HepG2 (cell line): ENCODE measurements around the gene RNASE11. TPM values are rescaled to one million over a fixed set of nuclear protein-coding genes. Genes with fewer than 3 reads are reported as not detected.

Source experiments
- CBX1 ChIP-seq: IDR thresholded peaks from one replicate; pipeline ENCODE4 v1.6.1; 2016; ENCODE audit warnings: antibody characterized with exemption, low read depth
- FIP1L1 ChIP-seq: fragments of 200-400 bp; formaldehyde crosslinking; IDR thresholded peaks from 2 replicates; pipeline ENCODE4 v1.6.1; 2018; ENCODE audit warnings: low read depth, mild to moderate bottlenecking, low read length, moderate library complexity, borderline replicate concordance; ENCODE audit not compliant: insufficient read depth
- GZF1 ChIP-seq: sonication (generic); formaldehyde crosslinking; IDR thresholded peaks from 2 replicates; pipeline ENCODE4 v1.5.1; 2020; ENCODE audit warnings: mild to moderate bottlenecking, missing genetic modification reagents
- HCFC1 ChIP-seq: fragments of 150-350 bp; IDR thresholded peaks from 2 replicates; pipeline ENCODE4 v1.6.1; 2014; ENCODE audit warnings: low read depth, low read length
- HMG20B ChIP-seq: conservative IDR thresholded peaks from 2 replicates; pipeline ENCODE4 v1.6.1; 2016; ENCODE audit warnings: missing genetic modification reagents, missing compliant biosample characterization
- MEF2D ChIP-seq: sonication (generic); formaldehyde crosslinking; IDR thresholded peaks from 2 replicates; pipeline ENCODE4 v1.5.1; 2020; ENCODE audit warnings: mild to moderate bottlenecking, missing genetic modification reagents
- MTF1 ChIP-seq: sonication (generic); formaldehyde crosslinking; IDR thresholded peaks from 2 replicates; pipeline ENCODE4 v1.5.0; 2020; ENCODE audit warnings: missing genetic modification reagents
- MYNN ChIP-seq: sonication (generic); formaldehyde crosslinking; IDR thresholded peaks from 2 replicates; pipeline ENCODE4 v1.4.0; 2020; ENCODE audit warnings: mild to moderate bottlenecking, low read depth, missing genetic modification reagents
- PAWR ChIP-seq: sonication (generic); formaldehyde crosslinking; IDR thresholded peaks from 2 replicates; pipeline ENCODE4 v1.4.0; 2020; ENCODE audit warnings: missing genetic modification reagents, mild to moderate bottlenecking, borderline replicate concordance
- PAX8 ChIP-seq: sonication (generic); formaldehyde crosslinking; IDR thresholded peaks from 2 replicates; pipeline ENCODE4 v1.8.0; 2022; ENCODE audit warnings: mild to moderate bottlenecking, missing genetic modification reagents, borderline replicate concordance
- SALL1 ChIP-seq: sonication (generic); formaldehyde crosslinking; IDR thresholded peaks from 2 replicates; pipeline ENCODE4 v1.8.0; 2022; ENCODE audit warnings: mild to moderate bottlenecking, missing genetic modification reagents
- TBP ChIP-seq: sonication (generic); formaldehyde crosslinking; IDR thresholded peaks from 2 replicates; pipeline ENCODE4 v1.5.0; 2020; ENCODE audit warnings: missing genetic modification reagents
- ZFP37 ChIP-seq: sonication (generic); formaldehyde crosslinking; IDR thresholded peaks from 2 replicates; pipeline ENCODE4 v1.4.0; 2020; ENCODE audit warnings: missing genetic modification reagents, borderline replicate concordance
- ZNF350 ChIP-seq: sonication (generic); formaldehyde crosslinking; IDR thresholded peaks from 2 replicates; pipeline ENCODE4 v1.4.0; 2020; ENCODE audit warnings: mild to moderate bottlenecking, low read depth, missing genetic modification reagents, borderline replicate concordance
- ZNF468 ChIP-seq: sonication (generic); formaldehyde crosslinking; IDR thresholded peaks from 2 replicates; pipeline ENCODE4 v1.8.0; 2022; ENCODE audit warnings: mild to moderate bottlenecking, moderate library complexity, missing genetic modification reagents
- ZNF567 ChIP-seq: sonication (generic); formaldehyde crosslinking; IDR thresholded peaks from 2 replicates; pipeline ENCODE4 v1.8.1; 2023; ENCODE audit warnings: mild to moderate bottlenecking, missing genetic modification reagents, borderline replicate concordance
- ZNF670 ChIP-seq: sonication (generic); formaldehyde crosslinking; IDR thresholded peaks from 2 replicates; pipeline ENCODE4 v1.8.0; 2022; ENCODE audit warnings: mild to moderate bottlenecking, missing genetic modification reagents, borderline replicate concordance
- ZNF703 ChIP-seq: sonication (generic); formaldehyde crosslinking; IDR thresholded peaks from 2 replicates; pipeline ENCODE4 v1.5.1; 2020; ENCODE audit warnings: missing genetic modification reagents, mild to moderate bottlenecking, moderate library complexity, borderline replicate concordance
- polyA plus RNA-seq, 8 experiments: library from polyadenylated mRNA; depleted of rRNA in 3 of 8; stranded (reverse) in 7 of 8; unstranded in 1 of 8; fragments of >200 nt; fragmentation: Illumina TruSeq in 4 of 8; extraction: Trizol in 4 of 8; gene quantifications; 2 replicates each; pipeline versions ENCODE4 v1.2.1 to v1.2.3, GENCODE V29; 2011 to 2016; ENCODE audit warnings: low read depth in 4 of 8, missing spikeins in 1 of 8, mixed read lengths in 1 of 8; ENCODE audit not compliant: insufficient read depth in 1 of 8
- total RNA-seq, 5 experiments: library from RNA; depleted of rRNA; stranded (reverse); fragments of >200 nt; fragmentation: Illumina TruSeq; extraction: Trizol; gene quantifications; 2 replicates each; pipeline ENCODE4 v1.2.3, GENCODE V29; 2016; ENCODE audit warnings: low read depth in 1 of 5
- TF ChIP-seq, protein P1 (sequence below): sonication (generic); formaldehyde crosslinking; IDR thresholded peaks from 2 replicates; pipeline ENCODE4 v1.4.0; 2020; ENCODE audit warnings: mild to moderate bottlenecking, missing genetic modification reagents
- TF ChIP-seq, protein P2 (sequence below): sonication (generic); formaldehyde crosslinking; IDR thresholded peaks from 2 replicates; pipeline ENCODE4 v1.5.0; 2020; ENCODE audit warnings: mild to moderate bottlenecking, missing genetic modification reagents
- TF ChIP-seq, protein P3 (sequence below): IDR thresholded peaks from 2 replicates; pipeline ENCODE4 v1.6.1; 2018; ENCODE audit warnings: missing genetic modification reagents
- TF ChIP-seq, protein P4 (sequence below): sonication (generic); formaldehyde crosslinking; IDR thresholded peaks from 2 replicates; pipeline ENCODE4 v1.5.1; 2020; ENCODE audit warnings: missing genetic modification reagents, mild to moderate bottlenecking, borderline replicate concordance
- TF ChIP-seq, protein P5 (sequence below): sonication (generic); formaldehyde crosslinking; IDR thresholded peaks from 2 replicates; pipeline ENCODE4 v1.5.0; 2020; ENCODE audit warnings: mild to moderate bottlenecking, missing genetic modification reagents, moderate library complexity

RNASE11 gene
- total and polyA plus RNA-seq, 2 of the 13 experiments (the other 11 are each of a cell fraction or from before 2014, with no cell fraction given) = not detected

DNA sequence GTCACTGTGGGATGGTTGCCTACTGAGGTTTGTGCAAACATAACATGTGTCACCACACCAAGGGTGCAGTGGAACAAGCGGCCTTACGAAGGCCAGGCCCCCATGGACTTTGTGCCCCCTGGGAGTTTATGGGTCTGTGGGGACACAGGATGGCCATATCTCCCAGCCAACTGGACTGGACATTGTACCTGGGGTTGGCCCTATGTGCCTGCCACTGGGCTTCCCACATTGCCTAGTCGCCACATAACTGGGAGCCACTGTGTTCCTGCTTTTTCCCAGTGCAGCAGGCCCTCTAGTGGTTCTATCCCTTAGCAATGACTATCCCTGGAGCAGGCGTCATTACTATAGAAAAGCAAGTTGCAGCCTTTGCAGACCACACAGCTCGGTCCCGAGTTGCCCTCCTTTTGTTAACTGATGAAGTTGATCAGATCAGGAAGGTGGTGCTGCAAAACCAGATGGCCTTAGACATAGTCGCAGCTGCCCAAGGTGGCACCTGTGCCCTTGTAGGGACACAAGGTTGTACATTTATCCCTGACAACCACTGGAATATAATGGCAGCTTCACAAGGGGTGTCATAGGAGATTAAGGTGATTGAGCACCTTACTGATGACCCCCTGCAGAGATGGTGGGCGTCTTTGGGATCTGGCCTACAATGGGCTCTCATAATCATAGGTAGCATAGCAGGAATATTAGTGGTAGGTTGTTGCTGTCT lies 18.5 kb upstream of the RNASE11 start (continued):
- TF ChIP-seq PAWR (CRISPR knock-in tag) = no peak
- TF ChIP-seq, protein P1, sequence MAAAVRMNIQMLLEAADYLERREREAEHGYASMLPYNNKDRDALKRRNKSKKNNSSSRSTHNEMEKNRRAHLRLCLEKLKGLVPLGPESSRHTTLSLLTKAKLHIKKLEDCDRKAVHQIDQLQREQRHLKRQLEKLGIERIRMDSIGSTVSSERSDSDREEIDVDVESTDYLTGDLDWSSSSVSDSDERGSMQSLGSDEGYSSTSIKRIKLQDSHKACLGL (CRISPR knock-in tag) = no peak
- no peak for TF ChIP-seq ZNF468 (CRISPR knock-in tag)
- no peak for TF ChIP-seq GZF1 (CRISPR knock-in tag)
- TF ChIP-seq MYNN (CRISPR knock-in tag) = no peak
- TF ChIP-seq, protein P2, sequence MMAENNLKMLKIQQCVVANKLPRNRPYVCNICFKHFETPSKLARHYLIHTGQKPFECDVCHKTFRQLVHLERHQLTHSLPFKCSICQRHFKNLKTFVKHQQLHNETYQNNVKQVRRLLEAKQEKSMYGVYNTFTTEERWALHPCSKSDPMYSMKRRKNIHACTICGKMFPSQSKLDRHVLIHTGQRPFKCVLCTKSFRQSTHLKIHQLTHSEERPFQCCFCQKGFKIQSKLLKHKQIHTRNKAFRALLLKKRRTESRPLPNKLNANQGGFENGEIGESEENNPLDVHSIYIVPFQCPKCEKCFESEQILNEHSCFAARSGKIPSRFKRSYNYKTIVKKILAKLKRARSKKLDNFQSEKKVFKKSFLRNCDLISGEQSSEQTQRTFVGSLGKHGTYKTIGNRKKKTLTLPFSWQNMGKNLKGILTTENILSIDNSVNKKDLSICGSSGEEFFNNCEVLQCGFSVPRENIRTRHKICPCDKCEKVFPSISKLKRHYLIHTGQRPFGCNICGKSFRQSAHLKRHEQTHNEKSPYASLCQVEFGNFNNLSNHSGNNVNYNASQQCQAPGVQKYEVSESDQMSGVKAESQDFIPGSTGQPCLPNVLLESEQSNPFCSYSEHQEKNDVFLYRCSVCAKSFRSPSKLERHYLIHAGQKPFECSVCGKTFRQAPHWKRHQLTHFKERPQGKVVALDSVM (CRISPR knock-in tag) = no peak
- TF ChIP-seq ZNF670 (CRISPR knock-in tag) = no peak
- TF ChIP-seq ZFP37 (CRISPR knock-in tag) = 0 out of 2 replicates have a peak, but pooled peaks have one; percentile 46
- no peak for TF ChIP-seq TBP (CRISPR knock-in tag)
- no peak for TF ChIP-seq MTF1
- no peak for TF ChIP-seq HMG20B (CRISPR knock-in tag)
- TF ChIP-seq FIP1L1 = no peak
- TF ChIP-seq MEF2D = no peak; the same call in 1 of the 2 replicates
- no peak for TF ChIP-seq HCFC1
- peak; percentile 88 for TF ChIP-seq SALL1 (CRISPR knock-in tag)
- no peak for TF ChIP-seq PAX8
- no peak for TF ChIP-seq CBX1
- no peak for TF ChIP-seq ZNF567
- TF ChIP-seq, protein P3, sequence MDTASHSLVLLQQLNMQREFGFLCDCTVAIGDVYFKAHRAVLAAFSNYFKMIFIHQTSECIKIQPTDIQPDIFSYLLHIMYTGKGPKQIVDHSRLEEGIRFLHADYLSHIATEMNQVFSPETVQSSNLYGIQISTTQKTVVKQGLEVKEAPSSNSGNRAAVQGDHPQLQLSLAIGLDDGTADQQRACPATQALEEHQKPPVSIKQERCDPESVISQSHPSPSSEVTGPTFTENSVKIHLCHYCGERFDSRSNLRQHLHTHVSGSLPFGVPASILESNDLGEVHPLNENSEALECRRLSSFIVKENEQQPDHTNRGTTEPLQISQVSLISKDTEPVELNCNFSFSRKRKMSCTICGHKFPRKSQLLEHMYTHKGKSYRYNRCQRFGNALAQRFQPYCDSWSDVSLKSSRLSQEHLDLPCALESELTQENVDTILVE (CRISPR knock-in tag) = no peak
- TF ChIP-seq, protein P4, sequence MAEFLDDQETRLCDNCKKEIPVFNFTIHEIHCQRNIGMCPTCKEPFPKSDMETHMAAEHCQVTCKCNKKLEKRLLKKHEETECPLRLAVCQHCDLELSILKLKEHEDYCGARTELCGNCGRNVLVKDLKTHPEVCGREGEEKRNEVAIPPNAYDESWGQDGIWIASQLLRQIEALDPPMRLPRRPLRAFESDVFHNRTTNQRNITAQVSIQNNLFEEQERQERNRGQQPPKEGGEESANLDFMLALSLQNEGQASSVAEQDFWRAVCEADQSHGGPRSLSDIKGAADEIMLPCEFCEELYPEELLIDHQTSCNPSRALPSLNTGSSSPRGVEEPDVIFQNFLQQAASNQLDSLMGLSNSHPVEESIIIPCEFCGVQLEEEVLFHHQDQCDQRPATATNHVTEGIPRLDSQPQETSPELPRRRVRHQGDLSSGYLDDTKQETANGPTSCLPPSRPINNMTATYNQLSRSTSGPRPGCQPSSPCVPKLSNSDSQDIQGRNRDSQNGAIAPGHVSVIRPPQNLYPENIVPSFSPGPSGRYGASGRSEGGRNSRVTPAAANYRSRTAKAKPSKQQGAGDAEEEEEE (CRISPR knock-in tag) = peak; percentile 72; the same call in 1 of the 2 replicates
- TF ChIP-seq, protein P5, sequence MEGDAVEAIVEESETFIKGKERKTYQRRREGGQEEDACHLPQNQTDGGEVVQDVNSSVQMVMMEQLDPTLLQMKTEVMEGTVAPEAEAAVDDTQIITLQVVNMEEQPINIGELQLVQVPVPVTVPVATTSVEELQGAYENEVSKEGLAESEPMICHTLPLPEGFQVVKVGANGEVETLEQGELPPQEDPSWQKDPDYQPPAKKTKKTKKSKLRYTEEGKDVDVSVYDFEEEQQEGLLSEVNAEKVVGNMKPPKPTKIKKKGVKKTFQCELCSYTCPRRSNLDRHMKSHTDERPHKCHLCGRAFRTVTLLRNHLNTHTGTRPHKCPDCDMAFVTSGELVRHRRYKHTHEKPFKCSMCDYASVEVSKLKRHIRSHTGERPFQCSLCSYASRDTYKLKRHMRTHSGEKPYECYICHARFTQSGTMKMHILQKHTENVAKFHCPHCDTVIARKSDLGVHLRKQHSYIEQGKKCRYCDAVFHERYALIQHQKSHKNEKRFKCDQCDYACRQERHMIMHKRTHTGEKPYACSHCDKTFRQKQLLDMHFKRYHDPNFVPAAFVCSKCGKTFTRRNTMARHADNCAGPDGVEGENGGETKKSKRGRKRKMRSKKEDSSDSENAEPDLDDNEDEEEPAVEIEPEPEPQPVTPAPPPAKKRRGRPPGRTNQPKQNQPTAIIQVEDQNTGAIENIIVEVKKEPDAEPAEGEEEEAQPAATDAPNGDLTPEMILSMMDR (CRISPR knock-in tag) = peak; percentile 95
- peak; percentile 71; the same call in 1 of the 2 replicates for TF ChIP-seq ZNF350 (CRISPR knock-in tag)
- no peak for TF ChIP-seq ZNF703 (CRISPR knock-in tag)
